ENCODE measurements around the gene PSME2.

The PSME2 gene

GRCh38 chr14:24155100-24155499 lies 8.7 kb upstream of the PSME2 start:
- TF ChIP-seq SPI1 (IDR thresholded peaks at IDR 0.05; ENCODE audit: borderline replicate concordance, low read depth) (no peak), CTCF (IDR thresholded peaks at IDR 0.05; ENCODE audit: insufficient read depth, low read length) (no peak), REST (IDR thresholded peaks at IDR 0.05; ENCODE audit: insufficient replicate concordance, low read depth) (no peak), POLR2AphosphoS5 (IDR thresholded peaks at IDR 0.05; ENCODE audit: low read depth) (no peak), GABPA (IDR thresholded peaks at IDR 0.05; ENCODE audit: low read depth) (no peak)
- no peak for DNase-seq (ENCODE audit: low read depth in 1 of 2, low spot score in 1 of 2)
- Histone ChIP-seq H3K27me3 (ENCODE audit: insufficient read depth, poor library complexity, severe bottlenecking) (no peaks in the 10 kb centered on the region), H3K4me3 (replicated peaks; ENCODE audit: insufficient read depth, low read length) (no peak overlapping the region), H3K27ac (replicated peaks) (no peak overlapping the region)

GRCh38 chr14:24151404-24152080 lies 5.1 kb upstream of the PSME2 start:
- Histone ChIP-seq H3K27me3 (ENCODE audit: insufficient read depth, poor library complexity, severe bottlenecking) (no peaks in the 10 kb centered on the region), H3K4me3 (replicated peaks; ENCODE audit: insufficient read depth, low read length) (no peak overlapping the region), H3K27ac (replicated peaks) (no peak overlapping the region)
- TF ChIP-seq CTCF (IDR thresholded peaks at IDR 0.05; ENCODE audit: insufficient read depth, low read length), result no peak
- no peak for TF ChIP-seq SPI1 (IDR thresholded peaks at IDR 0.05; ENCODE audit: borderline replicate concordance, low read depth)
- TF ChIP-seq REST (IDR thresholded peaks at IDR 0.05; ENCODE audit: insufficient replicate concordance, low read depth), result no peak
- no peak for TF ChIP-seq GABPA (IDR thresholded peaks at IDR 0.05; ENCODE audit: low read depth)
- TF ChIP-seq POLR2AphosphoS5 (IDR thresholded peaks at IDR 0.05; ENCODE audit: low read depth), result no peak
- no peak for DNase-seq (ENCODE audit: low read depth in 1 of 2, low spot score in 1 of 2)

- DNase-seq (ENCODE audit: low read depth in 1 of 2, low spot score in 1 of 2), result no peak
- TF ChIP-seq REST (IDR thresholded peaks at IDR 0.05; ENCODE audit: insufficient replicate concordance, low read depth) (no peak), POLR2AphosphoS5 (IDR thresholded peaks at IDR 0.05; ENCODE audit: low read depth) (no peak), CTCF (IDR thresholded peaks at IDR 0.05; ENCODE audit: insufficient read depth, low read length) (no peak), GABPA (IDR thresholded peaks at IDR 0.05; ENCODE audit: low read depth) (no peak), SPI1 (IDR thresholded peaks at IDR 0.05; ENCODE audit: borderline replicate concordance, low read depth) (no peak)
- no peak overlapping the region for H3K27ac ChIP-seq (replicated peaks)
- no peak overlapping the region for H3K4me3 ChIP-seq (replicated peaks; ENCODE audit: insufficient read depth, low read length)
- no peaks in the 10 kb centered on the region for H3K27me3 ChIP-seq (ENCODE audit: insufficient read depth, poor library complexity, severe bottlenecking)
These were observed 4.6 kb upstream of the PSME2 start for GRCh38 chr14:24150993-24151392.
